Body of pancreas (tissue), 4 donors: ENCODE measurements around the gene SEC22A.
"Not testable (repeated sequence)": the region's sequence is repeated elsewhere in the genome, so short reads cannot be mapped to it uniquely, and the experiment has no call there.

ENCODE experiments used
- POLR2A ChIP-seq, 3 donors: fragments of 450-650 bp; IDR thresholded peaks; one replicate each; pipeline ENCODE4 v1.6.1; 2016; ENCODE audit warnings: antibody characterized with exemption in 3 of 3, mild to moderate bottlenecking in 2 of 3
- TF ChIP-seq, protein P1 (sequence below), 7 experiments: fragments of 450-650 bp in 4 of 7; fragments of 200-600 bp in 3 of 7; sonication (generic) in 3 of 7; IDR thresholded peaks; one replicate each; pipeline ENCODE4 v1.5.1; 2016 to 2019; ENCODE audit warnings: antibody characterized with exemption in 7 of 7

DNA sequence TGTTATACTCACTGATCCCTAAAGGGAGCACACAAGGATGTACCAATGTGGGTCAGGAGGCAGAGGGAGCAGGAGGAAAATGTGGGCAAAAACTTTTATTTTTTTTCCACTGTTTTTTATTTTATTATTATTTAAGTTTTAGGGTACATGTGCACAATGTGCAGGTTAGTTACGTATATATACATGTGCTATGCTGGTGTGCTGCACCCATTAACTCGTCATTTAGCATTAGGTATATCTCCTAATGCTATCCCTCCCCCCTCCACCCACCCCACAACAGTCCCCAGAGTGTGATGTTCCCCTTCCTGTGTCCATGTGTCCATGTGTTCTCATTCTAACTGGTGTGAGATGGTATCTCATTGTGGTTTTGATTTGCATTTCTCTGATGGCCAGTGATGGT, 37.4 kb downstream of the SEC22A start:
- TF ChIP-seq, protein P1, sequence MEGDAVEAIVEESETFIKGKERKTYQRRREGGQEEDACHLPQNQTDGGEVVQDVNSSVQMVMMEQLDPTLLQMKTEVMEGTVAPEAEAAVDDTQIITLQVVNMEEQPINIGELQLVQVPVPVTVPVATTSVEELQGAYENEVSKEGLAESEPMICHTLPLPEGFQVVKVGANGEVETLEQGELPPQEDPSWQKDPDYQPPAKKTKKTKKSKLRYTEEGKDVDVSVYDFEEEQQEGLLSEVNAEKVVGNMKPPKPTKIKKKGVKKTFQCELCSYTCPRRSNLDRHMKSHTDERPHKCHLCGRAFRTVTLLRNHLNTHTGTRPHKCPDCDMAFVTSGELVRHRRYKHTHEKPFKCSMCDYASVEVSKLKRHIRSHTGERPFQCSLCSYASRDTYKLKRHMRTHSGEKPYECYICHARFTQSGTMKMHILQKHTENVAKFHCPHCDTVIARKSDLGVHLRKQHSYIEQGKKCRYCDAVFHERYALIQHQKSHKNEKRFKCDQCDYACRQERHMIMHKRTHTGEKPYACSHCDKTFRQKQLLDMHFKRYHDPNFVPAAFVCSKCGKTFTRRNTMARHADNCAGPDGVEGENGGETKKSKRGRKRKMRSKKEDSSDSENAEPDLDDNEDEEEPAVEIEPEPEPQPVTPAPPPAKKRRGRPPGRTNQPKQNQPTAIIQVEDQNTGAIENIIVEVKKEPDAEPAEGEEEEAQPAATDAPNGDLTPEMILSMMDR (IDR thresholded peaks at IDR 0.05): not testable (repeated sequence)
- not testable (repeated sequence) for TF ChIP-seq POLR2A (IDR thresholded peaks at IDR 0.05)
